HG03558 (cell line): Measurements from ENCODE around the gene PLOD3.
"Not testable (repeated sequence)": the region's sequence is repeated elsewhere in the genome, so short reads cannot be mapped to it uniquely, and the experiment has no call there.

ENCODE experiments used
- ATAC-seq: cut with Tn5 transposase; IDR thresholded peaks from one replicate; pipeline ENCODE4 v1.9.1; 2021; ENCODE audit warnings: moderate number of reproducible peaks; ENCODE audit not compliant: unreplicated experiment; ENCODE audit errors: extremely low read depth

Gene PLOD3

GRCh38 chr7:101216001-101216859 is 1.2 kb downstream of the PLOD3 start:
- ATAC-seq = no peak

- ATAC-seq = no peak
These were observed 5.4 kb downstream of the PLOD3 start for GRCh38 chr7:101212014-101212413.

GRCh38 chr7:101211501-101211900 is 5.9 kb downstream of the PLOD3 start:
- no peak for ATAC-seq

- ATAC-seq = no peak
These were observed 7.2 kb downstream of the PLOD3 start for GRCh38 chr7:101210143-101210542.

- ATAC-seq = no peak
These were observed 8.6 kb downstream of the PLOD3 start for GRCh38 chr7:101208794-101209193.

GRCh38 chr7:101207459-101207858 is 9.9 kb downstream of the PLOD3 start:
- ATAC-seq = no peak

GRCh38 chr7:101206665-101207042 is 10.7 kb downstream of the PLOD3 start:
- no peak for ATAC-seq

- ATAC-seq = no peak
These were observed 11.3 kb downstream of the PLOD3 start for GRCh38 chr7:101205901-101206664.

- ATAC-seq = not testable (repeated sequence)
These were observed 13.3 kb downstream of the PLOD3 start for GRCh38 chr7:101203740-101204738.

- ATAC-seq = no peak
These were observed 14.8 kb downstream of the PLOD3 start for GRCh38 chr7:101202603-101202918.

- ATAC-seq = no peak
These were observed 15.4 kb downstream of the PLOD3 start for GRCh38 chr7:101201695-101202602.

- no peak for ATAC-seq
These were observed 16.4 kb downstream of the PLOD3 start, which contains the start of gene MOGAT3 for GRCh38 chr7:101200862-101201599. Gene MOGAT3, minus strand, starts transcription at chr7:101201036. Its CDS starts 182 bp downstream, at chr7:101200854.

GRCh38 chr7:101200504-101200861 is 16.9 kb downstream of the PLOD3 start:
- ATAC-seq = no peak

- ATAC-seq = not testable (repeated sequence)
These were observed 17.9 kb downstream of the PLOD3 start for GRCh38 chr7:101199522-101199921.

- ATAC-seq = no peak
These were observed 18.9 kb downstream of the PLOD3 start for GRCh38 chr7:101198476-101198875.

- ATAC-seq = no peak
These were observed 19.4 kb downstream of the PLOD3 start for GRCh38 chr7:101197991-101198390.

- no peak for ATAC-seq
These were observed 21.5 kb downstream of the PLOD3 start for GRCh38 chr7:101195884-101196283.

GRCh38 chr7:101189109-101189508 is 28.3 kb downstream of the PLOD3 start:
- ATAC-seq = no peak
